SW 1271 (cell line): ENCODE results near the gene TAF11L2.
"Not testable (repeated sequence)": the region's sequence is repeated elsewhere in the genome, so short reads cannot be mapped to it uniquely, and the experiment has no call there.

Source experiments
- DNase-seq, 2 experiments: peaks; one replicate each; lab custom pipeline; 2025; lab: John Stamatoyannopoulos, UW

The TAF11L2 gene

DNA sequence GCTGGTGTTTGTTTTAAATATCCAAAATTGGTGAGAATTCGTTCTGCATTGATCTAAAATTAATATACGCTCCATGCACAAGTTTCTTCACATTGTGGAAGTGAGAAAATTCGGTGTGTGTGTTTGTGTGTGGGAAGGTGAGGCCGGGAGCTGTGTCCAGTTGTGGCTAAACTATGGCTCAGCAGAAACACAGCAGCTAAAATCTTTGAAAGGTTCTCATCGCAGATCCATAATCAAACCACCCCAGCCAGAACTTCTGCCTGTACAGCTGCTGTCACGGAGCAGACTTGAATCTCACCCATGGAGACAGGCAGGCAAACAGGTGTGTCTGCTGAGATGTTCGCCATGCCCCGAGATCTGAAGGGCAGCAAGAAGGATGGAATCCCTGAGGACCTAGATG lies at the start of gene TAF11L2:
TAF11L2 (plus strand) TSS at position 301 of the 400 bp plus-strand sequence.
- not testable (repeated sequence) for DNase-seq

DNA sequence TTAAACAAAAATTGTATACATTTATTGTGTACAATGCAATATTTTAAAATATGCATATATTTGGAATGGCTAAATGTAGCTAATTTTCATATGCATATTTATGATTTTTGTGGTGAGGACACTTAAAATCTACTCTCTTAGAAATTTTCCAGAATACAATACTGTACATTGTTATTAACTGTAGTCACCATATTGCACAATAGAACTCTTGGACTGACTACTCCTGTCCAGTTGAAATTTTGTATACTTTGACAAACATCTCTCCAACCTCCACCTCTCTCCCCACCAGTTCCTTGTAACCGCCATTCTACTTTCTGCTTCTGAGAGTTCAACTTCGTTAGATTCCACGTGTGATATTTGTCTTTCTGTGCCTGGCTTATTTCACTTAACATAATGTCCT lies 49.2 kb upstream of the TAF11L2 start:
- DNase-seq, result no peak

DNA sequence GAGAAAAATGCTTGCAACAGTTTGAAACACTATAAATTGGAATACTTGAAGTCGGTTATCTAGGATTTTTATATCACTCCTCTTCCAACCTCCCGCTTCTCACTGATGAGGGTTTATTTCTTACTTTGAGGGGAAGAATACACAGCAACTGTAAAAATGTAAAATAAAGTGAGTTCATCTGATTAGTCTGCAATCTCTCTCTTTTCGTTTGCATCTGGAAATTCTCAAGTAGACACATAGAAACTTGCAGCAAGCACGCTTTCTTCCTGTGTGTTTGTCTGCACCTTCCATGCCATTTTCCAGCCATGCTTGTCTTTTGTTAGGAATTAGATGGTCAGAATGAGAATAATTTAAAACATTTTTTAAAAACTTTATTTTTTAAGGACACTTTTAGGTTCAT lies 45.1 kb upstream of the TAF11L2 start:
- DNase-seq, result no peak

DNA sequence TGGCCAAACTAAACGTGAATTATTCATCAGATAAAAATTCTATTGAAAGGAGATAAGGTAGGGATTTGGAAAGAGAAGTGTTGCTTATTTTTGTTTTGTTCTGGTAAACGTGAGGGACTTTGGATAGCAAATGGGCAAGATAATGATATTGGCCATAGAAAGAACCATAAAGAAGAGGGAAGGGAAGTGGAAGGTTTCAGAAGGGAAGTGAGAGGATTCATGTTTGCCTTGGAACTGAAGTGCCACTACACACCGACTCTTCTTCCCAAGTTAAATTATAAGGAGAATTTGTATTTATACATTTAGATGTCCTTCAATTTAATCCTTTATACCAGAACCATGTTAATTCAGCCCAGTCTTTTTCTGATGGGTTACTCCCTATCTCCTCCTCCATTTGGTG lies 42.1 kb upstream of the TAF11L2 start:
- no peak for DNase-seq

DNA sequence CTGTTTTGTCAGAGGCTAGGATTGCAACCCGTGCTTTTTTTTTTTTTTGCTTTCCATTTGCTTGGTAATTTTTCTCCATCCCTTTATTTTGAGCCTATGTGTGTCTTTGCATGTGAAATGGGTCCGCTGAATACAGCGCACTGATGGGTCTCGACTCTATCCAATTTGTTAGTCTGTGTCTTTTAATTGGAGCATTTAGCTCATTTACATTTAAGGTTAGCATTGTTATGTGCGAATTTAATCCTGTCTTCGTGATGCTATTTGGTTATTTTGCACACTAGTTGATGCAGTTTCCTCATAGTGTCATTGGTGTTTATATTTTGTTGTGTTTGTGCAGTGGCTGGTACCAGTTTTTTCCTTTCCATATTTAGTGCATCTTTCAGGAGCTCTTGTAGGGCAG lies 36.2 kb upstream of the TAF11L2 start:
- no peak for DNase-seq

DNA sequence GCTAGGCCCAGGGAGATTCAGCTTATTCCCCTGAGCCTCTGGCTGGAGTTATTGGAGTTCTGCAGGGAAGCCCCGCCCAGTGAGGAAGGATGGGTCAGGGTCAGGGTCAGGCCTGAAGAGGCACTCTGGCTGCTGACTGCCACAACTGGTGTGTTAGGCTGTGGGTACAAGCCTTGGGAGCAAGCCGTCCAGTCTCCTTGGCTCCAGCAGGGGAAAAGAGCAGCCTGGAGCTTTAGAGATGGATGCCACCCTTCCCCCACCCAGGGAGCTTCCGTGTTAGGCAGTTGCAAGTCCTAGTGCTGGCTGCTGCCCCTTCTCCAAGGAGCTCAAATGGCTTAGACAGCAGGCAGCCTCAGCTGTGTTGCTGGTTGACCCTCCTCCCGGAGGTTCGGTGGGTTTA lies 34.4 kb upstream of the TAF11L2 start:
- no peak for DNase-seq

DNA sequence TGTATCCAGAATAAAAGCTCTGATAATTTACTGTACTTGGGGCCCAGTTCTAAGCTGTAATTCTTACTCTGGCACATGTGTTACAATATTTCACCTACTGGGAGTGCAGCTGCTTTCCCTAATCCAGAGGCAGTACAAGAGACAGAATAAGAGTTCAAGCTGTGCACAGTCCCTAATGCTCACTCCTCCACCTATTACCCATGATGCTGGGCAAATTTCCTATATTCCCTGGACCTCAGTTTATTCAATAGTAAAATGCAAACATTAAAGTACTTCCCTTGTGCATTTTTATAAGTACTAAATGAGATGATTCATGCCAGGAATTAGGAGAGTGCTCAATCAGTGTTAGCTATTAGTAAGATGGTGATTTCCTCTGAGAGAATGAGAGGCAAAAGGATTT lies 28.0 kb upstream of the TAF11L2 start:
- DNase-seq, result no peak

DNA sequence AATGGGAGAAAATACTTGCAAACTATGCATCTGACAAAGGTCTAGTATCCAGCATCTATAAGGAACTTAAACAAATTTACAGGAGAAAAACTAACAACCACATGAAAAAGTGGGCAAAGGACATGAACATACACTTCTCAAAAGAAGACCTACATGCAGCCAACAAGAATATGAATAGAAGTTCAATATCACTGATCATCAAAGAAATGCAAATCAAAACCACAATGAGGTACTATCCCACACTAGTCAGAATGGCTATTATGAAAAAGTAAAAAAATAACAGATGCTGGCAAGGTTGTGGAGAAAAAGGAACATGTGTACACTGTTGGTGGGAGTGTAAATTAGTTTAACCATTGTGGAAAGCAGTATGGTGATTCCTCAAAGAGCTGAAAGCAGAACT lies 23.0 kb upstream of the TAF11L2 start:
- not testable (repeated sequence) for DNase-seq

DNA sequence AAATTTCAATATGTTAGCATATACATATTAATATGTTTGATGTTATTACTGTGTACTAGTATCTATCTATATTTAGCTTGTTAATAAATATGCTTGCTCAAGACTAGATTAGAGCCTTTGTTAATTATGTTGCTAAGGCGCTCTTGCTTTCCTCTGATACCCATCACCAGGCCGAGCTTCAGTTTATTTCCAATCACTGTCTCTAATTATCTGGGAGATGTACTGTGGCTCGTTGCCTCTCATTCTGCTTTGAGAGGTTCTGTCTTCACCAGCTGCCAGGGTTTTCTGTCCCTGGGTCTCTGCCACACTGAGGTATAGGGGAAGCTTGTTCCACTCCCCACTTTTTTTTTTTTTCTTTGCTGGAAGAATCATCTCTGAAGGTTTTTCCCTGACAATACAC lies 21.0 kb upstream of the TAF11L2 start:
- DNase-seq, result no peak

DNA sequence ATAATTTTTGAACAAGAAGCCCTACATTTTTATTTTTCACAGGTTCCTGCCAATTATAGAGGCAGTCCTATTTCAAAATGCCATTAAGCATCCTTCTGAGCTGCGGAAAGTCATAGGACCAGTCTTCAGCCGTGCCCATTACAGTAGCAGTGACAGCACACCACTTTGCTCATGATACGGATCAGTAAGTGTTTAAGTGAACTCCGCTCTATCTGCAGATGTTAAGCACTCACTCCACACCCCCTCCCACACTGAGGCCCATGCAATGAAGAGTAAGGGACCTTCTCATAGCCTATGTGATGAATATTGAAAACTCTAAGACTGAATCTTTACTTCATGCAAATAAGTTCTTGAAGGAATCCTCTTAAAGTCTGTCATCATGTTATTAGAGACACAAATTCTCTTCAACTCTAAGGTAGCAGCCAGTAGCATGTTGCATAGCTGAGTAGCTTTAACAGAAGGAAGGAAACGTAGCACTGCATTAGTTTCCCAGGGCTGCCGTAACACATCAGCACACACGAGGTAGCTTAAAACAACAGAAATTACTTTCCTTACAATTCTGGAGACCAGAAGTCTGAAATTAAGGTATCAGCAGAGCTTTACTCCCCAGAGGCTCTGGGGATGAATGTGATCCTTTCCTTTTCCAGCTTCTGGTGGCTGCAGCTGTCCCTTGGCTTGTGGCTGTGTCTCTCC lies 20.3 kb upstream of the TAF11L2 start:
- no peak for DNase-seq

DNA sequence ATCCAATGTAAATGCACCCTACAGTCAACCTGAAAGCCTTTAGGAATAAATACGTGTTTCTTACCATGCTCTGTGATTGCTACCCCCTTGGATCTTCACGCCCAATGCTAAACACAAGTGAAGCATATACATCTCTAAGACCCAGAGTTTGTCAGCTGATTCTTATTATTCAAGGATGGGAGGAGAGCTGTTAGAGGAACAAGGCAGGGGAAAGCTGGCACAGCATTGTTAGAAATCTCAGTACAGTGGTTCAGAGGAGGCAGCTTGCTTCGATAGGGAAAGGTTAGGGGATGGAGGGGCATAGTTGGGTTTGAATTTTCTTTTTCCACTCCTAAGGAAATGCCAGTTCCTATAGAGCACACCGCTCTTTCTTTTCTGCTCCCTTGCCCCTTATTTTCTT lies 16.7 kb upstream of the TAF11L2 start:
- no peak for DNase-seq

DNA sequence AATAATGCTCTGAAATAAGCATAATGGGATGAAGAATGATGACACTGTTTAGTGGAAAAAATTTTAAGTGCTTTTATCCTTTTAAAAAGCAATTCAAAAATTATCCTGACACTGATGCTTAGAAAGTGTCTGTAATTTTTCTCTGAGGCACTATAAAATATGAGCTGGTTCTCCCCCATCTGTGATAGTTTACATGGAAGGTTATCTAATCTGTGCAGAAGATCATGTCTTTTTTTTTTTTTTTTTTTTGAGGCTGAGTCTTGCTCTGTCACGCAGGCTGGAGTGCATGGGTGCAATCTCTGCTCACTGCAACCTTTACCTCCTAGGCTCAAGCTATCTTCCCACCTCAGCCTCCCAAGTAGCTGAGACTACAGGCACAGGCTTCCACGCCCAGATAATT lies 15.2 kb upstream of the TAF11L2 start:
- DNase-seq, result no peak

DNA sequence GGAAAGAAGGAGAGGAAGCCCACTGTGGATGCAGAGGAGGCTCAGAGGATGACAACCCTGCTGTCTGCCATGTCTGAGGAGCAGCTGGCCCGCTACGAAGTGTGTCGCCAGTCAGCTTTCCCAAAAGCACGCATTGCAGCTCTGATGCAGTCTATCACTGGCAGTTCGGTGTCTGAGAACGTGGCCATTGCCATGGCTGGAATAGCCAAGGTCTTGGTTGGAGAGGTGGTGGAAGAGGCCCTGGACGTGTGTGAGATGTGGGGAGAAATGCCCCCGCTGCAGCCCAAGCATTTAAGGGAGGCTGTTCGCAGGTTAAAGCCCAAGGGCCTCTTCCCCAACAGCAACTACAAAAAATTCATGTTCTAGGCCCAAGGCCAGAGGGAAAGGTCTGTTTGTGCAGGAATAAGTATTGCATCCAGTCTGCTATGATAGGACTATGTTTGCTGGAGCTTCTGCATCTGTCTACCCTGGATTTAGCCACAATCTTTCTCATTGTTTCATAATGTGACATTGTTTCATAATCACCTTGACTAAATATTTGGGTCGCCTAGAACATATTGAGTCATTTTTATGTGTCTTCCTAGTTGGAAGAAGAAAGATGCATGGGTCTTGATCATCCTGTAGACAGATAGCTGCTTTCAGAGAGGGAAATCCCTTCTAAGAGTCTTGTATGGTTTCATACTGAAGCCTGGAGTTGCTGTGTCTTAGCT lies 11.4 kb upstream of the TAF11L2 start:
- not testable (repeated sequence) for DNase-seq

DNA sequence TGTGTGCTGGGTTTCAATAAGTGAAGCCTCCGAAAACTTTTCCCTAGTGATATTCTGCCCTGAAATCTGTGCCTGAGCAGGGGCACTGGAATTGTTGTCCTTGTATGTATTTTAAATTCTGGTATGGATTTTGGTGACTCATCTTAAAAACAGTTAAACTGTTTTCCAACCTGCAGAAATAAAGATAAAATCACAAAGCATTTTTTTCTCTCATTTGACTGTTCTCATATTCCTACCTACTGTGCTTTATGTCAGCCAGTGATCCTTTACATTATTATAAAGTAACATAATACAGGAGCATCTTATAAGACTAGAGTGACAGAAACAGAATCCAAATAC lies 10.9 kb upstream of the TAF11L2 start:
- DNase-seq, result no peak

DNA sequence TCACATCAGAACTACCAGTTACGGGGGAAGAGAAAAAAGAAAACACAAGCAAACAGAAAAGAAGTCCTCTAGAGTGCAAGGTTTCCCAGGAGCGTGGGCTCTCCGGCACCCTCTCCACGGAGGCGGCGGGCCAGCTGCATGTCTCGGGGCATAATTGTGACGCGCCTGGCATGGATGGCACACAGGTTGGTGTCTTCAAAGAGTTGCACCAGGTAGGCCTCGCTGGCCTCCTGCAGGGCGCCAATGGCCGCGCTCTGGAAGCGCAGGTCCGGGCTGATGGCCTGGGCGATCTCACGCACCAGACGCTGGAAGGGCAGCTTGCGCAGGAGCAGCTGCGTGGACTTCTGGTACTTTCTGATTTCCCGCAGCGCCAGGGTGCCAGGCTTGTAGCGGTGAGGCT lies 6.8 kb upstream of the TAF11L2 start:
- not testable (repeated sequence) for DNase-seq

DNA sequence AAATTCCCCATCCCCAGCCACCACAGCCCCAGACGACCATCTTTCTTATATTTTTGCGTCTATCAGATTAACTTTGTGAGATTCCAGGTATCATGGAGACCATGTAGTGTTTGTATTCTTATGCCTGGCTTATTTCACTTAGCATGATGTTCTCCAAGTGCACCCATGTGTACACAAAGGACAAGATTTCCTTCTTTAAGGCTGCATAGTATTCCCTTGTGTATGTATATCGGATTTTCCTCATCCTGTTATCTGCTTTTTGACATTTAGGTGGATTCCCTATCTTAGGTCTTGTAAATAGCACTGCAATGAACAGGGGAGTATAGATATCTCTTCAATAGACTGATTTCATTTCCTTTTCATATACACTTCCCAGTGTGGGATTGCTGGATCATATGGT lies 5.3 kb upstream of the TAF11L2 start:
- no peak for DNase-seq

DNA sequence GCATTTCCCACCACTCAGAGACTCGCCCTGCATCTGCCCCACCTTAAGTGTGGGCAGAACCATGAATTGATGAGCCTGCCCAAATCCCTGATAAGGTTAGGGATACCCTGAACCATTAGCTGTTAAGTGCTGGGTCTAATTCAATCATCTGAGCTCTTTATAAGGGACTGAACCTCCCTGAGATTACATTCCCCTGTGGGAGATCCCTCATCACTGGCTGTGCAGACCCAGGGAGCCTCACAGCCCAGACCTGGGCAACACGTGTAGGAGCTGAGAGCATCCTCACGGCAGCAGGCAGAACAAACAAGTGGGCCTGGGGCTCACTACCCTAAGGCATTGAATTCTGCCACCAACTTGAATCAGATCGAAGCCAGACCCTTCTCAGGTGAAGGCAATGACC lies 585 bp upstream of the TAF11L2 start:
- DNase-seq, result no peak

DNA sequence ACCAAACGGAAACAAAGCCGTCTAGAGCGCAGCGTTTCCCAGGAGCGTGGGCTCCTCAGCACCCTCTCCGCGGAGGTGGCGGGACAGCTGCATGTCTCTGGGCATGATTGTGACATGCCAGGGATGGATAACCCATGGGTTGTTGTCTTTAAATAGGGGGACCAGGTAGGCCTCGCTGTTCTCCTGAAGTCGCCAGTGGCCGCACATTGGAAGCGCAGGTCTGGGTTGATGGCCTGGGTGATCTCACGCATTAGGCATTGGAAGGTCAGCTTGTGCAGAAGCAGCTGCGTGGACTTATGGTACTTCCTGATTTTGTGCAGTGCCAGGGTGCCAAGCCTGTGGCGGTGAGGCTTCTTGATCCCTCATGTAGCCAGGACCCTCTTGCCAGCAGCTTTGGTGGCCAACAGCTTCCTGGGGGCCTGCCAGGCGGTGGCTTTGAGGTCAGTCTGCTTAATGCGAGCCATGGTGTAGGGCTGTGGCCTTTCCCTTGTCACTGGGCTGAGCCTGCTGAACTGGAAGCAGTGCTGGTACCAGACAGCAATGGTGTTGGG lies 13.8 kb downstream of the TAF11L2 start:
- DNase-seq, result no peak

DNA sequence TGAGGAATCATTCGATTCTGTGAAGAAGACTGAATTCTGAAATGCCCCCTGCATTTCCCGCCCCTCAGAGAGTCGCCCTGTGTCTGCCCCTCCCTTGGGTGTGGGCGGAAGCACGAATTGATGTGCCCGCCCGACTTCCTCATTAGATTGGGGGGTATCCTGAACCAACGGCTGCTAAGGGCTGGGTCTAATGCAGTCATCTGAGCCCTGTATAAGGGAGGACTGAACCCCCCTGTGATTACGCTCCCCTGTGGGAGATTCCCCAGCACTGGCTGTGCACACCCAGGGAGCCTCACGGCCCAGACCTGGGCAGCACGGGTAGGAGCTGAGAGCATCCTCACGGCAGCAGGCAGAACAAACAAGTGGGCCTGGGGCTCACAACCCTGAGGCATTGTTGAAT lies 19.5 kb downstream of the TAF11L2 start:
- not testable (repeated sequence) for DNase-seq

DNA sequence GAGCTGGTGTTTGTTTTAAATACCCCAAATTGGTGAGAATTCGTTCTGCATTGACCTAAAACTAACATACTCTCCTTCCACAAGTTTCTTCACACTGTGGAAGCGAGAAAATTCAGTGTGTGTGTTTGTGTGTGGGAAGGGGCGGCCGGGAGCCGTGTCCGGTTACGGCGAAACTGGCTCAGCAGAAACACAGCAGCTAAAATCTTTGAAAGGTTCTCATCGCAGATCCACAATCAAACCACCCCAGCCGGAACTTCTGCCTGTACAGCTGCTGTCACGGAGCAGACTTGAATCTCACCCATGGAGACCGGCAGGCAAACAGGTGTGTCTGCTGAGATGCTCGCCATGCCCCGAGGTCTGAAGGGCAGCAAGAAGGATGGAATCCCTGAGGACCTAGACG lies 20.0 kb downstream of the TAF11L2 start, which contains the start of gene TAF11L3:
TAF11L3 (plus strand) TSS at position 301 of the 400 bp plus-strand sequence.
- not testable (repeated sequence) for DNase-seq

DNA sequence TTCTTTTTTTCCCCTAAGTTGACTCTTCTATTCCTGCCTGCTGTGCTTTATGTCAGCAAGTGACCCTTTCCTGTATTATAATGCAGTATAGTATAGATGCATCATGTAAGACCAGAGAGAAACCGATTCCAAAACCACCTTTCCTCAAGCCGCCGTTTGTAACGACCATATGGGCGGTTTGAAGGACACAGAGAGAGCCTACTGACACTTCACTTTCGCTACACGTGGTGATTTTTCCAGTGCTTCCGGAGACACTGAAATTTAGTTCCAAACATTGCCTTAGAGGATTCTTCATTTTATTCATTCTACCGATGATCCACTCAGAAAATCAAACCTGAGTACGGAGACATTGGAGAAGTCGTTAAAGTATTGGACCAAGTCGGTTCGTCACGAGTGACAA lies 21.5 kb downstream of the TAF11L2 start:
- DNase-seq, result not testable (repeated sequence)

DNA sequence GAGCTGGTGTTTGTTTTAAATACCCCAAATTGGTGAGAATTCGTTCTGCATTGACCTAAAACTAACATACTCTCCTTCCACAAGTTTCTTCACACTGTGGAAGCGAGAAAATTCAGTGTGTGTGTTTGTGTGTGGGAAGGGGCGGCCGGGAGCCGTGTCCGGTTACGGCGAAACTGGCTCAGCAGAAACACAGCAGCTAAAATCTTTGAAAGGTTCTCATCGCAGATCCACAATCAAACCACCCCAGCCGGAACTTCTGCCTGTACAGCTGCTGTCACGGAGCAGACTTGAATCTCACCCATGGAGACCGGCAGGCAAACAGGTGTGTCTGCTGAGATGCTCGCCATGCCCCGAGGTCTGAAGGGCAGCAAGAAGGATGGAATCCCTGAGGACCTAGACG lies 23.5 kb downstream of the TAF11L2 start, which contains the start of gene TAF11L4:
TAF11L4 (plus strand) TSS at position 301 of the 400 bp plus-strand sequence.
- not testable (repeated sequence) for DNase-seq

DNA sequence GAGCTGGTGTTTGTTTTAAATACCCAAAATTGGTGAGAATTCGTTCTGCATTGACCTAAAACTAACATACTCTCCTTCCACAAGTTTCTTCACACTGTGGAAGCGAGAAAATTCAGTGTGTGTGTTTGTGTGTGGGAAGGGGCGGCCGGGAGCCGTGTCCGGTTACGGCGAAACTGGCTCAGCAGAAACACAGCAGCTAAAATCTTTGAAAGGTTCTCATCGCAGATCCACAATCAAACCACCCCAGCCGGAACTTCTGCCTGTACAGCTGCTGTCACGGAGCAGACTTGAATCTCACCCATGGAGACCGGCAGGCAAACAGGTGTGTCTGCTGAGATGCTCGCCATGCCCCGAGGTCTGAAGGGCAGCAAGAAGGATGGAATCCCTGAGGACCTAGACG lies 26.9 kb downstream of the TAF11L2 start, which contains the start of gene TAF11L5:
TAF11L5 (plus strand) TSS at position 301 of the 400 bp plus-strand sequence.
- not testable (repeated sequence) for DNase-seq
